T47D (cell line): ENCODE measurements around the gene ACCS.
A peak's percentile ranks its signal among the peaks of the same experiment; 100 is the strongest.

Experiments
- DNase-seq, 2 experiments: peaks; one replicate each; pipeline versions ENCODE4 v3.0.0 to v3.0.0-alpha.2; 2011 to 2012; ENCODE audit warnings: low read depth in 1 of 2, low spot score in 1 of 2
- JUND ChIP-seq: IDR thresholded peaks from 2 replicates; pipeline ENCODE4 v1.6.1; 2012; ENCODE audit warnings: low read depth
- in situ Hi-C: cut with HindIII; loops from 2 replicates; pipeline ENCODE4 v1.10.0; 2016; ENCODE audit warnings: low sequenced_read_pairs, low pct_unique_long_range_greater_than_20kb

The ACCS gene

DNA sequence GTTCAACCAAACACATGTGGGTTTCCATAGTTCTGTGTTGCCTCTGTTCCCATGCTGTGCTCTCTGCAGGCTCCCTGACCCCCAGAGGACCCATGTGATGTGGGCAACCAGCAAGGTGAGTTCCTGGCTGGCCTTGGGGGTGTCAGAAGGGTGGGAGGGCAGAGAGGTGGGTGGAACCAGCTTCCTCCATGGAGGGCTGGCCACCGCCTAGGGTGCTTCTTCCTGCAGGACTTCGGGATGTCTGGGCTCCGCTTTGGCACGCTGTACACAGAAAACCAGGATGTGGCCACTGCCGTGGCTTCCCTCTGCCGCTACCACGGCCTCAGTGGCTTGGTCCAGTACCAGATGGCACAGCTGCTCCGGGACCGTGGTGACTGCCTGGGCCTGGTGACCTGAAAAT is 14.9 kb downstream of the ACCS start:
- no peak for DNase-seq
- in situ Hi-C loops = no loop called here
- no peak for TF ChIP-seq JUND

DNA sequence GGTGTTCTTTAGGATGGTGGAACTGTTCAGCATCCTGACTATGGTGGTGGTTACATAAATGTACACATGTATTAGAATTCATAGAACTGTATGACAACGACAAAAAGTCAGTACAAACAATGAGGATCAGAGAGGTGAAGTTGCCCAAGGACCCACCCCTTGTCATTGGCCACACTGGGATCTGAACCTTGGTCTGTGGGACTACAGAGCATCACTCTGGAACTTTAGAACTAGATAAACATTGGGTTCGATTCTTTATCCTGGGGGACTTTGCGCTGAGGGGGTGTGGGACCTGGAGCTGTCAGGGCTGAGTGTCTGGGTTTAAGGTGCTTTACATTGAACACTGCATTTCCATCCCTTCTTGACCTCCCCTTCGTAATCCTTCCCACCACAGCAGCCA is 16.6 kb downstream of the ACCS start:
- DNase-seq = no peak
- in situ Hi-C loops = no loop called here
- TF ChIP-seq JUND = no peak

DNA sequence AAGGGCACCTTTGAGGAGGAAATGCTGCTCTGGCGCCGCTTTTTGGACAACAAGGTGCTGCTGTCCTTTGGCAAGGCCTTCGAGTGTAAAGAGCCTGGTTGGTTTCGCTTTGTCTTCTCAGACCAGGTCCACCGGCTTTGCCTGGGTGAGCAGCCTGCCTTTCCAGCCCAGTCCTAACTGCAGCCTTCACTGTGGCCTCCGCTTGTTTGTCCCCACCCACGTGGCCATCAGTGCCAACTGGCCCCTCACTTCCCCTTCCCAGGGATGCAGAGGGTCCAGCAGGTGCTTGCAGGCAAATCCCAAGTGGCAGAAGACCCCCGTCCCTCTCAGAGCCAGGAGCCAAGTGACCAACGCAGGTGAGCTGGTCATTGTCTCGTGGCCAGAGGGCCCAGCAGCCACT is 17.4 kb downstream of the ACCS start:
- in situ Hi-C loops = no loop called here
- no peak for DNase-seq
- no peak for TF ChIP-seq JUND

DNA sequence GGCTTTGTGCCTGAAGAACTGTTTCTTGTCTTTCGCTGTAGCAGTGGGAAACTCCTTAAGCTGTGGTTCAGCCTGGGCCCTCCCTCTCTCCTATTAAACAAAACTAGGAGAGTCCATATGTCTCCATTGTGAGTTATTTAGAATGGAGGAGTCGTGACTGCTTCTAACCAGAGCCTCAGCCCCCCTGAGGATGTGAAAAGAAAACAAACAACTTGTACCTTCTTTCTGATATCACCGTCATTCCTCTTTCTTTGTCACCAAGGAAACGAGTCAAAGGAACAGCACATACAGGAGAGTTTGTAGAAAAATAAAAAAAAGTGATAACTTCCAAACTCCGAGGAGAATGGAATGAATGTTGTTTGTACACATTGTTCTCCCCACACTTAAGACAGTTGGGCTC is 17.8 kb downstream of the ACCS start:
- in situ Hi-C loops = no loop called here
- DNase-seq = no peak
- TF ChIP-seq JUND = no peak

DNA sequence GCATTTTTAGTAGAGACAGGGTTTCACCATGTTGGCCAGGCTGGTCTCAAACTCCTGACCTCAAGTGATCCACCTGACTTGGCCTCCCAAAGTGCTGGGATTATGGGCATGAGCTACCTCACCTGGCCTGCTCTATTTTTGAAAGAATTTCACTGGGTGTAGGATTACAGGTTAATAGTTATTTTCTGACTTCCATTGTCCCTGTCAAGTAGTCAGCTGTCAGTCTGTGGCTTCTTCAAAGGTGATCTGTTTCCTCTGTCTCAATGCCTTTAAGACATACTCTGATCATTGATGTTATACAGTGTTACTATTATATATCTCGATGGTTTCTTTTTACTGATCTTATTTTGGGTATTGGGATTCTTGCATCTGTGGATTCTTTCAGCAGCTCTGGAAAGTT is 19.3 kb downstream of the ACCS start:
- no peak for TF ChIP-seq JUND
- in situ Hi-C loops = no loop called here
- no peak for DNase-seq

DNA sequence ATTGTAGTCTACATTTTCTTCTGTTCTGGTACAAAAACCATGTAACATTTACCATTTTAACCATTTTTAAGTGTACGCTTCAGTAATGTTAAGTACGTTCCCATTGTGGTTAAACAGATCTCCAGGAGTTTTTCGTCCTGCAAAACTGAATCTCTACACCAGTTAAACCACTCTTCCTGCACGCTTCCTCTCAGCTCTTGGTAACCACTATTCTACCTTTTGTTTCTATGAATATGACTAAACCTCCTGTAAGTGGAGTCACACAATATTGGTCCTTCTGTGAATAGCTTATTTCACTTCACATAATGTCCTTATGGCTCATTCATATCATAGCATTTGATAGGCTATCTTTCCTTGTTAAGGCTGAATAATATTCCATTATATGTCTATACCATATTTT is 22.3 kb downstream of the ACCS start:
- in situ Hi-C loops = no loop called here
- no peak for DNase-seq
- no peak for TF ChIP-seq JUND

DNA sequence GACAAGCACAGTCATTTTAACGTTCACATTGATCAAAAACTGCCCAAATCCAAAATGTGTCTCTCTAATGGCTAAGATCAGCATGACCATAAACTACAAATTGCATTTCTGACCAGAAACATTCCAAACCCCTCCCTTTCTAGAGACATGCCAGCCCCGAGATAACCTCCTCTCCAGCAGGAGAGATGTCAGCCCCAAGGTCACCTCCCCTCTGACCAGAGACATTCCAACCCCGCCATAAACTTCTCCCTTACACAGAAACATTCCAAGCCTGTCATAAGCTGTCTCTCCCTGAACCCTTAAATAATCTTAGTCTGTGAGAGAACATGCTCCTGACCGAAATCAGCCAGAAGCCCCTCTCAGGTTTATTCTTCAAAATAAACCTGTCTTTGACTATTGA is 22.8 kb downstream of the ACCS start:
- no peak for TF ChIP-seq JUND

DNA sequence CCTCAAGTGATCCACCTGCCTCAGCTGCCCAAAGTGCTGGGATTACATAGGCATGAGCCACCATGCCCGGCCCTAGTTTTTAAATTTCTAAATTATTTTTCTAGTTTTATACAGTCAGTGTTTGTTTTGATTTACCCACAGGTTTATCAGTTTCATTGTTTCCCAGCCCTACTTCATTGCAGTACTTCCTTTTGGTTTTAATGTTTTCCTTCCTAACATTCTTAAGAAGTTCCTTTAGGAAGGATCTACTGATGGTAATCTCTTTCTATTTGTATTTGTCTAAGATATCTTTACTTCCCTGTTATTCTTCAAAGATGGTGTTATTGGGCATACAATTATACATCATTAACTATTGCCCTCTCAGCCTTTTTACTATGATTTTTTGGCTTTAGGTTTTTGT is 24.5 kb downstream of the ACCS start:
- in situ Hi-C loops = no loop called here
- TF ChIP-seq JUND = no peak
- DNase-seq = no peak

More for the DNA sequence above, 22.8 kb downstream of the ACCS start:
- in situ Hi-C loops = no loop called here
- no peak for DNase-seq

DNA sequence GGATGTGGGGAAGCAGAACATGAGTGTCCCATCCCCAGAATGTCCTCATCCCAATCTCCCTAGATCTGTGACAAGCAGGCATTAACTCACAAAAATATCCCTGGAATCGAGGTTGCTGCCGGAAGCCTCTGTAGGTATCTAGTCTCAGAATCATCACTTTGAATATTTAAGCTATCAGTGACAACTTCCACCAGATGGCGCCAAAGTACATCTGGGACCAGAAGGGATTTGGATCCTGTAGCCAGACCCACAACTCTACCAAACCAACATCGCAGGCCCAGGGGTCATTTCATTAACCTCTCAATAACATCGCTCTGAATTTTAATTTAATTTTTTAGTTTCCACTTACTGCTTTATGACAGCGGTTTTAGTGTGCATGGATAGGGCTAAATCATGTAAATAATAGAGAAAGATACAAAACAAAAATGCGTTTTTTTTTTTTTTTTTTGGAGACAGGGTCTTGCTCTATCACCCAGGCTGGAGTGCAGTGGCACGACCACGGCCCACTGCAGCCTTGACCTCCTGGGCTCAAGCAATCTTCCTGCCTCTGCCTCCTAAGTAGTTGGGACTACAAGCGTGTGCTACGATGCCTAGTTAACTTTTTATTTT is 28.3 kb downstream of the ACCS start:
- peak; percentile 90 to 92 for DNase-seq
- in situ Hi-C loops = no loop called here
- no peak for TF ChIP-seq JUND

DNA sequence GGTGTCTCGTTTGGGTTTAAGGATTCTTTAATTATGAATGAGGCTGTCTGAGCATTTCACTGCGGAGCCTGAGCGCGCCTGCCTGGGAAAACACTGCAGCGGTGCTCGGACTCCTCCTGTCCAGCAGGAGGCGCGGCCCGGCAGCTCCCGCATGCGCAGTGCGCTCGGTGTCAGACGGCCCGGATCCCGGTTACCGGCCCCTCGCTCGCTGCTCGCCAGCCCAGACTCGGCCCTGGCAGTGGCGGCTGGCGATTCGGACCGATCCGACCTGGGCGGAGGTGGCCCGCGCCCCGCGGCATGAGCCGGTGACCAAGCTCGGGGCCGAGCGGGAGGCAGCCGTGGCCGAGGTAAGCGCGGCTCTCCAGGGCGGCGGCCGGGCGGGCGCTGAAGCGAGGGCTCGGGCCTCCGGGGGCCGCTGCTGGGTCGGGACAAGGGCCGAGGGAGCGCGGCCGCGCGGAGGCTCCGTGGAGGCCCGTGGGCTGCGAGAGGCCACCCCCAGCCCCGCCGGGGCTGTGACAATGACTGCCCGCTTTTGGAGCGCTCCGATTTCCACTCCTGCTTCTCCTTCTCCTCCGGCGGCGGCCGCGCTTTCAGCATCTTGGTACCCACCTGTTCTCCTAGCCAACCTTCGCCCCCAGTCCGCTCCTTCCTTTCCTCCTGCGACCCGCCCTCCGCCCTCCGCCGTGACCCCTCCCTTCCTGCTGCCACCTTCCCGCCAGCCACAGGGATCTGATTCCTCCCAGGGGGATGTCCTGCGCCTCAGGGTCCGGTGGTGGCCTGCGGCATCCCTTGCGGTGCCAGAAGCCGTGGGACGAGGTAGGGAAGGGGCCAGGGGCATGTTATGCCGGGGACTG is 29.7 kb downstream of the ACCS start, which contains the start of gene EXT2:
TSS of gene EXT2 (plus strand) at position 173 of the 854 bp plus-strand sequence. CDS start 12,035 bp downstream, outside the sequence.
- TF ChIP-seq JUND = no peak
- DNase-seq = peak; percentile 91 to 93
- in situ Hi-C loops = no loop called here

DNA sequence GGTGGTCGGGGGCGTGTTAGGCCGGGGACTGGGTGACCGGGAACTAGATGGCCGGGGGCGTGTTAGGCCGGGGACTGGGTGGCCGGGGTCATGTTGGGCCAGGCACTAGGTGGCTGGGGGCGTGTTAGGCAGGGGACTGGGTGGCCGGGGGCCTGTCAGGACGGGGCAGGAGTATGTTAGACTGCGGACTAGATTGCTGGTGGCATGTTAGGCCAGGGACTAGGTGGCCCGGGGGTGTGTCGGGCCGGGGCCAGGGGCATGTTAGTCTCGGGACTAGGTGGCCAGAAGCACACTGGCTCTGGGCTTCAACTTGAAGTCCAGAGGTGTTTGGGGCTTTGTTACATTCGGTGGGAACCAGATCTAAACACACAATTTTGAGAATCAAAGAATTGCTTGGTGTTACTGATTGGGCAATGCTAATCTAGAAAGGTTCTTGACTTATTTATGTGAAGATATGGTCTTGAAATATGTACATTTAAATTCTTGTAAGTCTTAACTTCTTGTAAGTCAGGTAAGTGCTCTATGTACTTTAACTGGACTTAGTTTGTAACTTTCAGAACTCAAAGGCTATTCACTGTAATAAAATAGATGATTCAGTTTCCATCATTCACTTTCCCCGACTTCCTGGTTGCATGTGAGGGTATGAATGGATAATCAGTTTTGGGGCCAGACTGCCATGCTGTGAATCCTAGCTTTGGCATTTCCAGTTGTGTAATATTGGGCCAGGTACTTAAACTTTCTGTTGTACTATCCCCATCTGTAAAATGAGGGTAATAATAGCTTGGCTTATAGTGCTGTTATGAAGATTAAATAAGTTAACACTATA is 30.5 kb downstream of the ACCS start:
- in situ Hi-C loops = no loop called here
- DNase-seq = no peak
- TF ChIP-seq JUND = no peak

DNA sequence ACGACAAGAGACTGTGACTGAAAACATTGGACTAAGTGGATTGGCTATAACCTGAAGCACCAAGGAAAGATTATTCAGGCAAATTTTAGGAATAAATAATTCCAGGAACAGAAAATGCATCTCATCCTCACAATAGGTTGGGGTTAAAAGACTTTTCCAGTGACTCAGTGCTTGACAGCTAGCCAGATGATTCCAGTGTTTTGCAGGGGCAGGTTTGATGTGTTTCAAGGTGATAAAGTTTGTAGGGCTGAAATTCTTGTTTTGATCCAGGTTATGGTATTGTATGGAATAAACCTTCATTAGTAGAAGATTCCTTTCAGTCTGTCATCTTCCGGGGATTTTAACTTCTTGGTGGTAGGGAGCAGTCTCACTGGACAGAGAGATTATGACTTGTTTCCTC is 31.8 kb downstream of the ACCS start:
- in situ Hi-C loops = no loop called here
- DNase-seq = no peak
- TF ChIP-seq JUND = no peak

DNA sequence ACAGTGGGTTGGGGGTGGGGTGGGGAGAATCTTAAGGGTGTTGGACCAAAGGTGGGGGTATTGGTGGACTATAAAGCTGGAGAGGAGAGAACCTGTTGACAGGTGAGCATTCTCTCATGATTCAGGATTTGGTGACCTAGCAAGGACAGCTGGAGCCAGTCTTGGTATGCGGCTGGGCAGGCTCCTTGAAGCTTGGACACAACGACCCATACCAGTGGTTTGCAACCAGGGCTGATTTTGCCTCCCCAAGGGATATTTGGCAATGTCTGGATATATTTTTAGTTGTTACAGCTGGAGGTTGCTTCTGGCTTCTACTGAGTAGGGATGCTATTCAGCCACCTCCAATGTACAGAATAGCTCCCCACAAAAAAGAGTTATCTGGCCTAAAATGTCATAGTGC is 35.0 kb downstream of the ACCS start:
- in situ Hi-C loops = no loop called here
- peak in 1 of 2 experiments; percentile 18 for DNase-seq
- no peak for TF ChIP-seq JUND
